NCI-H1105 treated with DMSO at 0.1 percent for 48 hours (cell line): Measurements from ENCODE around the gene IFNLR1.

ENCODE experiments used
- DNase-seq: peaks from one replicate; lab custom pipeline; 2025; lab: John Stamatoyannopoulos, UW

Gene IFNLR1

DNA sequence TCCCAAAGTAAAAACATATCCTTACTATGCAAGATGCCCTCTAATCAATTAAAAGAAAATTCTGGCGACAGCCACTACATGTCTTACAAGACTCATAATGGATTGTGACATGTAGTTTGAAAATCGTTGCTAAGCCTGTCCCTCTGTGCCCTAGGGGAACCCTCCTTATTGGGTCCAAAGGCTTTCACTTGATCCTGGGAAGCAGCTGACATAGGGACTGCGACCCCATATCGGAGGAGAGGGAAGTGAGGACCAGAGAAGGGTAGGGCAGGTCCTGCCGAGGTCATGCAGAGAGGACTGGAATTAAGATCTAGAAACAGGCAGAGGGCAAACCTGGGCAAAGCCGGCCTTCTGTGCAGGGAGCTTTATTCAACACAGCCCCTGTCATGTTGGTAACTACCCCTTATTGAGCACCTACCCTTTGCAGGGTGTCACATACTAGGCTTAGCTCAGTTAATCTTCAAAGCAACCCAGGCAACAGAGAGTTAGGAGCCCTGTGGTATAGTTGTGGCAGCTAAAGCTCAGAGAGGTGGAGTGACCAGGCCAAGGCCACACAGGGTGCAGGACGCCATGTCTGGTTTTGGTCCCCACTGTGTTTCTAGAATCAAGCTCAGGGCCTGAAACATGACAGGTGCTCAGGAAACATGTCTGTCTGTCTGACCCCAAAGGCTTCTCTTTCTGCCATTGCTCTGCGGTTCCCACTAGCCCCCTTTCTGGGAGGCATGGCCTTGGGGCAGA, 18.4 kb upstream of the IFNLR1 start:
- DNase-seq = no peak

- DNase-seq = no peak
Observed at GRCh38 chr1:24204116-24204515, 17.0 kb upstream of the IFNLR1 start.

- no peak for DNase-seq
Observed at GRCh38 chr1:24203404-24203803, 16.3 kb upstream of the IFNLR1 start.

DNA sequence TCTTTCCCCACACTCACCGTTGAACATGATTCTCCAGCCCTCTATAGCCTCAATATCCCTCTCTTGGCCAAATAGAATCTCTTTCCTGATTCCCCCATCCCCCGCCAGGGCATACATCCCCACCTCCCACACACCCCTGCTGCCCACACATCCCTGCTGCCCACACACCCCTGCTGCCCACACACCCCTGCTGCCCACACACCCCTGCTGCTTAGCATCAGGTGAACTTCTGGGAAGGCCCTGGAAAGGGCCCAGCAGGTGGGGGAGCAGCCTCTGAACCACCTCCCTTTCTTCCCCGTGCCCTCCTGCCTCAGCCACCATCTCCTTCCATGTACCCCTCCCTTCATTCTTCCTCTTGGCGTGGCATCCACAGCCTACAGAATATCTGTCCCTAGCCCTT, 15.9 kb upstream of the IFNLR1 start:
- DNase-seq = no peak

DNA sequence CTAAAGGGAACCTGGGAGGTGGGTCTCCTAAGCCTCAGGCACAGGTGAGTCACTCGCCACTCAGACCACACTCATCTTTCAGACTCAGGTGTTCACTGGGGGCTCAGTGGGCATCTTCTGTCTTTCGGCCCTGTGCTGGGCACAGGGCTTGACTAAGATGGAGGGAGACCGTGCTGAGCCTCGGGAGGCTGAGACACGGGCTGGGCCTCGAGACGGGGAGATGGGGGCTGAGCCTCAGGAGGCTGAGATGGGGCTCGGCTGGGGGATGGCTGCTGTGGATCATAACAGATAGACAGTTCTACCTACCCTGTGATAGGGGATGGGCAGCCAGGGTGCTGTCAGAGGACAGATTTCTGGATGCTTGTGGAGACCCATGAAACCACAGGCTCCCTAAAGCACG, 15.5 kb upstream of the IFNLR1 start:
- no peak for DNase-seq

DNA sequence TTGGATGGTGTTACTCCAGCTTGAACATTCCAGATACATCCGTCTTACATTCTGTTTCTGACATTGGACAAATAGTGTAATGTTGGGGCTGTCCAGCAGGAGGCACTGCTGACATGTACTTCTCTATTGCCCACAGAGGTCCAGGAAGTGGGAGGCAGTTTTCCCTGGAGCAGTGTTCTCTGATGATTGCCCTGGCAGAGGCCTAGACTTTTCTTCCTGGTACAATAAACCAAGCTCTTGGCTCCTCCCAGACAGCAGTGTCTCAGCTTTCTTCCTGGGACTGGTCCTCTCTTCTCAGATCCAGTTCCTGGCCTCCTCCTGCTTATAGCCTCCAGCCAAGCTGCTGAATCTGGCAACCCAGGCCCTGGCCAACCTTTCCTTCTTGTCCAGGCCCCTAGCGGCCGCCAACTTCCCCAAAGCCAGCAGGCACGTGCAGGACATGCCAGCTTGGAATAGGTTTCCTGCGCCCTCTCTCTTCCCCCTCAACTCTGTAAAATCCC, 14.9 kb upstream of the IFNLR1 start:
- DNase-seq = peak; percentile 71

DNA sequence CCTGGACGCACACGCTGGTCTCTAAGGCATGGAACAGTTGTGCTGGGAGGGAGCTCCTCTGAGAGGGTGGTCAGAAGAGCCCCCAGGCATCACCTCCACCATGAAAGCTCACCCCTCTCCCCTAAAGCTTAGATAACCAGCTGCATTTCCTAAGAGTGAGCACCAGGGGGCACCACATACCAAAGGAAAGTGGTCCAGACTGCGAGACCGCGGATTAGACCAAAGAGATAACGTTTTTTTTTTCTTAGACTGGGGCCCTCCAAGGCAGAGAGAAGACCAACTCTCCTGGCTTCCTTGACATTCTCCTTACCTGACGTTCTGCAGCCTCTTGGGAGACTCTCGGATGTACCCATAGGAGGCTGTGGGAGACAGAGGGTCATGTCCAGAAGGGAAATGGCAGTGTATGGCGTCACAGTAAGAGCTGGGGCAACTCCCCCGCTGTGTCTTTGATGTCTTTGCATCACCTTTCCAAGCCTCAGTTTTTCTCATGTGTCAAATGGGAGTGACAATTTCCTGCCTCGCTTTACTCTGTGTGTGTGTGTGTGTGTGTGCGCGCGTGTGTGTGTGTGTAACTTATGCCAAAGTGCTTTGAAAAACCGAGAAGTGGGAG, 12.3 kb upstream of the IFNLR1 start:
- peak; percentile 63 for DNase-seq

GRCh38 chr1:24198766-24199165, 11.7 kb upstream of the IFNLR1 start:
- DNase-seq = no peak

GRCh38 chr1:24195874-24196273, 8.8 kb upstream of the IFNLR1 start:
- no peak for DNase-seq

DNA sequence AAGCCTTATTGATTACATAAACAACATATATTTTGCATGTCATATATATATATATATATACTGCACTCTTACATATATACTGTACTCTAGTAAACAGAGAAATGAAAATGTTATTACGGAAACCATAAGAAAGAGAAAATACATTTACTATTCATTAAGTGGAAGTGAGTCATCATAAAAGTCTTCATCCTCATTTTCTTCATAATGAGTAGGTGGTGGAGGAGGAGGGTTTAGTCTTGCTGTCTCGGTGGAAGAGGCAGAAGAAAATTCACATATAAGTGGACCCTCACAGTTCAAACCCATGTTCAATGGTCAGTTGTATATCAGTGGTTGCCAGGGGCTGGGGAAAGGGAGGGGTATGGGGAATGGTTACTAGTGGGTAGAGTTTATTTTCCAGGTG, 8.0 kb upstream of the IFNLR1 start:
- no peak for DNase-seq

GRCh38 chr1:24193046-24193445, 6.0 kb upstream of the IFNLR1 start:
- no peak for DNase-seq

DNA sequence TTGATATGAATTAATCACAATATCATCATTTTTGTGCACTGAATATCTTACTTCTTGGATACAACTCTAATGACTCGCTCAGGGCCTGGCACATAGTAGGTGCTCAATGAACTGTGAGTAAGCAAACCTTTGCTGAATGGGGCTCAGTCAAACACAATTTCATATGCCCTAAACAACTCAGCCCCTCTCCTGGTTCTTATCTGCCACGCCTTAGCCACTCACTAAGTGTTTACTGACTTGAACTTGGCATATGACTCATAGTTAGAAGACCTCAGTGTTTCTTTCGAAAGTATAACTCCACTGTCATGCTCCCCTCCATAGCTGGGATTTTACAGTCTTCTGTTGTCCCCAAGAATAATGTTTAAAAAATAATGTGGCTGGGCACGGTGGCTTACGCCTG, 4.8 kb upstream of the IFNLR1 start:
- DNase-seq = no peak

GRCh38 chr1:24190983-24191461, 3.9 kb upstream of the IFNLR1 start:
- DNase-seq = no peak

- DNase-seq = no peak
Observed at GRCh38 chr1:24189528-24189927, 2.4 kb upstream of the IFNLR1 start.

DNA sequence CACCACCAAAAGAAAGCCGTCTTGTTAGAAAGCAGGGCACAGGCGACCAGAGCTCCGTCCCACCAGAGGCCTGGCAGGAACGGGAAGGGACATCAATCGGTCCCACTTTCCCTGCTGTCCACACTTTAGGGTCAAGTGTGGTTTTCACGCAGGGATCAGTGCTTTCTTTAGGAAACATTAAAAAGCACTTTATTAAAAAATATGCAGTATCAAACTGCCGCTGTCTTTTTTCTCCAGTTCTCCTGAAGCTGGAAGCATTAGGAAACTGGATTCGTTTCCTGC, 437 bp downstream of the IFNLR1 start:
- DNase-seq = no peak

- DNase-seq = no peak
Observed at GRCh38 chr1:24186031-24186710, 918 bp downstream of the IFNLR1 start.

DNA sequence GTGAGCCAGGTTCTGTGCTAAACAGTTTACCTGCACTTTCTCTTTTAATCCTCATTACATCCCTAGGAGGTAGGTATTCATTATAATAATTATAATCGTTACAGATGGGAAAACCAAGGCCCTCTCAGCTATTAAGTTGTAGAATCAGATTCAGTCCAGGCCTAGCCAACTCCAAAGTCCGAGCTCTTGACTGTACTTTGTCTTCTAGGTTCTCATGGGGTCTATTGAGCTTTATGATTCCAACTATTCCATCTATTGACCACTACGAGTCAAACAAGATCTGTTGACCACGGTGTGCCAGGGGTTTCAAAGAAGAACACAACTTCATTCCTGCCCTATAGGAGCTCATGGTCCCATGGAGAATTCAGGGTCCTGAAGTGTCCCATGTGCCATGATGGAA, 2.0 kb downstream of the IFNLR1 start:
- no peak for DNase-seq

DNA sequence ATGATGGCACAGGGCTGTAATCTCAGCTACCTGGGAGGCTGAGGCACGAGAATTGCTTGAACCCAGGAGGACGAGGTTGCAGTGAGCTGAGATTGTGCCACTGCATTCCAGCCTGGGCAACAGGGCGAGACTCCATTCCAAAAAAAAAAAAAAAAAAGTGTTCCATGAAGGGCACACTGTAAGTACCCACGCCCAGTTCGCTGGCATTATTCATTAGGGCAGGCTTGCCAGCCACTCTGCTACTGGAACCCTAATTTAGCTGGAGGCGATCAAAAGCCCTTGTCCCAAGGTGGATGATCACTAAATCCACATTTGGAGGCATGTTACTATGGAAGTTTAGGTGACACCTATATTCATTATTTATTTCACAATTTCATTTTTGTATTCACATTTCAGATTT, 5.0 kb downstream of the IFNLR1 start:
- no peak for DNase-seq

- no peak for DNase-seq
Observed at GRCh38 chr1:24181619-24182018, 5.5 kb downstream of the IFNLR1 start.

- no peak for DNase-seq
Observed at GRCh38 chr1:24180676-24181075, 6.4 kb downstream of the IFNLR1 start.

DNA sequence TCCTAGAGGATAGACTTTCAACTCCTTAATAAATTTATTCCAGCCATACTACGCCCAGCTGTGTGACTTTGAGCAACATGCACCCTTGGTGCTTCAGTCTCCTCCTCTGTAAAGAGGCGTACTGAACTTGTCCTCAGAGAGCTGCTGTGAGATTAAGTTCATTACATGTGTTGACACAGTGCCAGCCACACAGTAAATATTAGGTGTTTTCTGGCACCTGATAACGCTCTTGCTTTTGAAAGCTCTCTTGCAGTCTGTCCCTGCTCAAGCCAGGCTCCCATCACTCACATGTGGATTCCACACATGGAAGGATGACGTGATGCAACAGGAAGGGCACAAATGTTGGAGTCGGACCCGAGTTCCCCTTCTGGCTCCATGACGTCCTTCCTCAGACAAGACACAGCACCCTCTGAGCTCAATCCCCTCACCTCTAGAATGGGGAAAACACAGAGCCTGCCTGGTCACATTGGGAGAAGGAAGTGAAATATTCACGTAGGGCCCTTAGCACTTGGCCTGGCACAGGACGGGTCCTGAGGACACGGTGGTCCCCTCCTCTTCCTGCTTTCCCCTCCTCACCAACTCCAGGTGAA, 7.7 kb downstream of the IFNLR1 start:
- no peak for DNase-seq

GRCh38 chr1:24178407-24178806, 8.7 kb downstream of the IFNLR1 start:
- DNase-seq = no peak

- DNase-seq = no peak
Observed at GRCh38 chr1:24177161-24177560, 9.9 kb downstream of the IFNLR1 start.
